Effector CD4-positive, alpha-beta T cell (primary cell): ENCODE results near the gene SCUBE1.

Experiments used
- DNase-seq: peaks from one replicate; pipeline ENCODE4 v3.0.0-alpha.2; 2020

SCUBE1 gene

DNA sequence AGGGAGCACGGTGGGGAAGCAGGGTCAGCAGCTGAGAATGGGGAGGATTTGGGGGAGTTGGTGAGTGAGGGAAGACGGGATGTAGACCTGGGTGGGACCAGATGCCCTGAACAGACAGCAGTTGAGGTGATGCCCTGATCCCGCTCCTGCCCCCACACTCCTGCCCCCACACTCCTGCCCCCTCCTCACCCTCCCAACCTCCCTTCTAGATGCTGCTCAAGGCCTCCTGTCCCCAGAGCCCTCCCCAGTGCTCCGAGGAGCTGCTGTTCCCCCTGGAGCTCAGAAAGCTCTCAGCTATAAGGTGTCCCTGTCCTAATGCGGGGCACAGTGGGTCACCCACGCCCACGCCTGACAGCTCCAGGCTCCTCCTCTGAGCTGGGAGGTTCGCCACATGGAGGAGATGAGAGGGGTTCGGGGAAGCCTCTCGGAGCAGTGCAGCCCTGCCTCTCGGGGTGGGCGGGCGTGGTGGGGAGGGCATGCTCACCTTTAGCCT is 131.2 kb downstream of the SCUBE1 start:
- no peak for DNase-seq

DNA sequence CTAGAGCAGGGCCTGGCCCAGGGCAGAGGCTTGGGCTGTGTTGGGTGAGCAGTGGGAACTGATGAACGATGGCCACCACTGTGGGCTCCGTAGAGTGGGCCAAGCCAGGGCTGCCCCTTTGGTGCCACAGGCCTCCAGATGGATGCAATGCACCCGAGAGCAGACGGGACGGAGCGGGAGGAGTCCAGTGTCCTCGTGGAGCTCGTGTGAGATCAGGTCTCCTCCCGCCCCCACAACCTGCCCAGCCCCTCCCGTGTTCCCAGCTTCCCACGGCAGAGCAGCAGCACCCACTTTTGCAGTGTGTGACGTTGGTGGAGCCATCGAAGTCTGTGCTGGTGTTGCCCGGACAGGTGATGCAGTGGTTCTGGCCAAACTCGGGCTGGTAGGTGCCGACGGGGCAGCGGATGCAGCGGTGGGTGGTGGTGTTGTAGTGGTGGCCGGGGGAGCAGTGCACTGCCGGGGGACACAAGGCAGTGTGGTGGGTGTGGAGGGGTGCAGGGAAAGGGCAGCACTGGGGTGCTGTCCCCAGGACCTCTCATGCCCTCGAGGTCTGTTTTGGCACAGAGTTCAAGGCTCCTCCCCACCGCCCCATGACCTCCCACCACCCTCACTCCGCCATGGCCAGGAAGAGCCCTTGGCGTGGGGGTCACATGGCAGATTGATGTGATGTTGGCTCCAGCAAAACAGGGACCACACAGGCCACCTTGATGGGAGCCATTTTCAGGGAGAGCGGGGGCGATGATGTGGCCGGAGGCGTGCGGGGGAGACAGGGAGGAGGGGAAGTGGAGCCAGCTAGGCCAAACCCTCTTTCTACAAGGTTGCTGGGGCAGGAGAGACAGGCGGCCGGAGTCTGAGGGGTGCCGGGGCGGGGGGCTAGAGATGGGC is 132.3 kb downstream of the SCUBE1 start:
- DNase-seq: no peak

DNA sequence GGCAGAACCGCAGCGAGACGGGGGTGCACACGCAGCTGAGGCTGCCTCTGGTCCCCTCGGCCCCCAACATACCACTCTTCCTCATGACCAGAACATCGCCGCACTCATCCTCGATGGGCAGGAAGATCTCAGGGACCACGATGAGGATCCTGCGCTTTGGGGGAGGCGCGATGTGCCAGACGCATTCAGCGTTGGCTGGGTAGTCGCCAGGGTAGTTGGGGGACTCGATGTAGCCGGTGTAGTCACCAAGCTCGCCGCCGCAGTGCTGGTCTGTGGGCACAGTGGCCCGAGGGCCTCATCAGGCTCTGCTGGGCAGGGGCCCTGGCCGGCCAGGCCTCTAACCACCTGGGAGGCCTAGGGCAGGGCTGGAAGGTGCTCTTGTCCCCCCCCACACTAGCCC is 133.2 kb downstream of the SCUBE1 start:
- no peak for DNase-seq

DNA sequence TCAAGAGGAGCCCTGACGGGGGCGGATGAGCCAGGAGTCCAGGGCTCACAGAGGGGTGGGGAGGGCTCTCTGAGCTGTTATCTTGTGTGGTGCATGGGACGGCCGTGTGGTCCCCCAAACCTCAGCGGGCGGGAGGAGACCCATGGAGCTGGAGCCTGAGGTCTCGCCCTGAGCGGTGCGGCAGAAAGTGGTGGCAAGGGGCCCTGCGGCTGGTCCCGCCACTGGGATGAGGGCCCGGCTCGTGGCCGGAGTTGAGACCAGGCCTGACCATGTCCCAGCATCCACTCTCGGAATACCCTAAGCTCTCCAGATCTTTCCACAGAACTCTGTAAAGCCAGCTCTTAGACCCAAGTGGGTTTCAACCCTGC is 133.7 kb downstream of the SCUBE1 start:
- no peak for DNase-seq

DNA sequence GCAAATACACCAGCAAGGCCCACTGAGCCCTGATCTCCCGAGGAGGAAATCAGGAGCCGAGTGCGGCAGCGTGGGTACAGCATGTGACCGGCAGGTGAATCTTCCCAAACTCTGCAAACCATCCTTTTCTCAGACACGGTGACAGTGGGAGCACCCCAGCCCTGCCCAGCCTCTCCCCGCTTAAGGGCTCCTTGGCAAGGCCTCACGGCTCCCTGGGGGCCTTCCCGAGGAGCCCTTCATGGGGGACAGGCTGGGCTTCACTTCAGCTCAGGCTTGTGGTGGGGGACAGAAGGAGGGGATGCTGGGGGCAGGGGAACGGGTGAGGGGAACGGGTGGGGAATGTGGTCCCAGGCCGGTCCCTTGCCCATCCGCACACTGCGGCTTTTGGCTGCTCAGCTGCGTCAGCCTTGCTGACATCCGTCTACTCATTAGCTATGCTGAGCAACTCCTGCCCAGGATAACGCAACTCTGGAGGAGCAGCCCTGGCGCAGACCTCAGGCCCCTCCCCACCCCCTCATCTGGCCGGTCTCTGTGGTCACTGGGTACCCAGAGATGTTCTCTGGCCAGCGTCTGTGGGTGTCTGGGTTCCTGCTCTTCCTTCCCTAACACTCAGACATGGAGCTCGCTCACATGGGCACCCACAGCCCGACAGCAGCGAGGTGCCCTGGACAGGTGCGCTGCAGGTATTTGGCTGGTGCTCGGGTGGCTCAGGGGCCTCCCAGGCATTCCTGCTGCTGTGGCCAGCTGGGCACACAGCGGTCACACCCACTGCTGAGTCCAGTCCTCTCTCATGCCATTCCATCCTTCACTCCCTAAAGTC is 134.3 kb downstream of the SCUBE1 start:
- DNase-seq: no peak

DNA sequence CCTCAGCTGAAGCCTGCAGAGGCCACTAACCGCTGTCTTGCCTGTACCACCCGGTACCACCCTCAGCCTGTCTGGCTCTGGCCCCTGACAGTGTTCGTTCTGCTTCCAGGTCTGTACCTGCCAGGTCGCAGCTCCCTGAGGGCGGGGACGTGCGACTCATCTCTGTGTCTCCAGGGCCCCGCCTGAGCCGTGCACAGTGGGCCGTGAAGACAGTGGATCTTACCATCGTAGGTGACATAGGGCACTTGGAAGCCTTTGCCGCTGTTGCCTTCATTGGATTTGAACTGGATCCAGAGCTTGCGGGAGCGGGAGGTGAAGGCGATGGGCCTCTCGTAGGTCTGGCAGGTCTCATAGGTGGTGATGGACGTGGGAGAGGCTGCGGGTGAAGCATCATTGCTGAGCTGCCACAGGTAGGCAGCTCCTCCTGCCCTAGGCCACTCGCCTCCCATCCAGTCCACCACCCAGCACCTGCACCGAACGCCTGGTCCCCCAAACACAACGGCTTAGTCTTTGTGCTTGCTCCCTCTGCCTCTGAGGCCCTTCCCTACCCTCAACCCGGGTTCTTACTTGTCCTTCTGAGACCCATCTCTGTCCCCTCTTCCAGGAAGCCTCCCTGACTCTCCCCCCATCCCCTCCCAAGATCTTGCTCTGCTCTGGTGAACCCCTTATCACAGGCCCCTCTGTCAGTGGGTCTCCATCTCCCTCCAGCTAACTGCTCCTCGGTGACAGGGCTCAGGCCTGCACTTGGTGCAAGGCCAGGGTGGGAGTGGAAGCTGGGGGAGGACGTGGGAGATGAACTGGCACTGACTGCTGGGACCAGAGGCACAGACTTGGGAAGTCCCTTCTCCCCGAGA is 135.1 kb downstream of the SCUBE1 start:
- DNase-seq: no peak

DNA sequence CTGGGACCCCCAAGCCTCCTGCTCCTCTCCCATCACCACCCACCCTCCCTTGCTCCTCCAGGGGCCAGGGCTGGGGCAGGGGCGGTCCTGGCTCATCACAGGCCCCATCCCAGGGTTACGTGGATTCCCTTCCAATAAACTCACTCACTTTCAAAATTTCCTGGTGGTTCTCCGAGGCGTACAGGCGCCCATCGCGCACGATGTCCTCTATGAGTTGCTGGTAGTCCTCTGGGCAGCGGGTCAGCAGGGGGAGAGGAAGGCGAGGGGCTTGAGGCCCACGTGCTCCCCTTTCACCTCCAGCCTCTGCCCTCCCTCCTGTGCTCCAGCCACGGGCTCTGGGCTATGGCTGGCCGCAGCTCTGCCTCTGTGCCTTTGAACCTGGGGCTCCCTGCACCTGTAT is 135.8 kb downstream of the SCUBE1 start:
- no peak for DNase-seq

DNA sequence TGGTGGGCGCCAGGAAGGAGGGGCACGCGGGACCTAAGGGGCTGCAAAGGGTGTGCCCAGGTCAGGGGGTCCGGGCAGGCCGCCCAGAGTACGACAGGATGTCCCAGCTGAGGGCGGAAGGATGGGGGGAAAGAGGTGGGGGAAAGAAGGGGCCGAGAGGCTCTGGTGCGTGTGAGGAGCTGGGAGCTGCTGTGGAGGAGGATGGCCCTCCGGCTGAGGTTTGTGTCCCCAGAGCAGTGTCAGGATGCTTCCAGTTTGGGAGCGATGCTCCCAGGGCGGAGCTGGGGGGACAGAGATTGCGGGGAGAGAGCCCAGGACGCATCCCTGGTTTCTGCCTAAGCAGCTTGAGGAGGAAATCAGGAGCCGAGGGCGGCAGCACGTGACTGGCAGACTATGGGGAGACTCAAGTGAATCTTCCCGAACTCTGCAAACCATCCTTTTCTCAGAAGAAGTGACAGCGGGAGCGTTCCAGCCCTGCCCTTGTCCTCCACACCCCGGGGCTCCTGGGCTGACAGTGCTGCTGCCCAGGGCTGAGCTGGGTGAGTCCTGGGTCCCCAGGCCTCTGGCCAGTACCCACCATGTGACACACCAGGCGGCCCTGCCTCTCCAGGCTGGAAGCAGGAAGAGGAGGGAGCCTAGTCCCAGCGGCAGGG is 136.5 kb downstream of the SCUBE1 start:
- no peak for DNase-seq

DNA sequence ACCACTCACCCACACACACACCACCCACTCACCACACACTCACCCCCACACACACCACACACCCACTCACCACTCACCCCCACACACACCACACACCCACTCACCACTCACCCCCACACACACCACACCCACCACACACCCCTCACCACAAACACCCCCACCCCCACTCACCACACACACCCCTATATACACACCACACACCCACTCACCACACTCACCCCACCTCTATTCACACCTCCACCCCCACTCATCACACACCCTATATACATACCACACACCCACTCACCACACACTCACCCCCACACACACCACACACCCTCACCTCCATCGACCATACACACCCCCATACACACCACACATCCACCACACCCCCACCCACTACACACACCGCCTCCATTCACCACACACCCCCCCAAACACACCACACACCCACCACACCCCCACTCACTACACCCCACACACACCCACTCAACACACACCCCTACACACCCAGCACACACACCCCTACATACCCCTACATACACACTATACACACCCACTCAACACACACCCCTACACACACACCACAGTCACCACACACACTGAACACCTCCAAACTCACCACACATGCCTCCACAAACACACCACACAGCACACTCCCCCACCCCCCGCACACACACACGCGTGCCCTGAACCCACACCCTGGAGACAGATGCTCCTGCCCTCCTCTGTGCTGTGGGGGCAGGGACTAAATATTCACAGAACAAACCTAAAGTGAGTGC is 137.2 kb downstream of the SCUBE1 start:
- DNase-seq: no peak

DNA sequence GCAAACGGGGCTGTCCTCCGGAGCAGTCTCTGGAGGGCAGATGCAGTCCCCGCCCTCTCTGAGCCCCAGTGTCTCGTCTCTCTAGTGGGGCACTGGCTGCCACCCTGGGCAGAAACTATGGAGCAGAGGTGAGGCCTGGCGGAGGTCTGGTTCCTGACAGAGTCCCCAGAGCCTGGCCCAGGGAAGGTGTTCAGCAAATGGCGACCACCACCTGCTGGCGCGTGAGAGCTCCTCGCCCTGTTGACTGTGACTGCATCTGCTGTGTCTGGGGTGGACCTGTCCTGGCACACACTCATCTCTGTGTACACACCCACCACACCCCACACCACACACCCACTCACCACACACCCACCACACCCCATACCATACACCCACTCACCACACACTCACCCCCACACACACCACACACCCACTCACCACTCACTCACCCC is 137.9 kb downstream of the SCUBE1 start:
- DNase-seq: no peak

DNA sequence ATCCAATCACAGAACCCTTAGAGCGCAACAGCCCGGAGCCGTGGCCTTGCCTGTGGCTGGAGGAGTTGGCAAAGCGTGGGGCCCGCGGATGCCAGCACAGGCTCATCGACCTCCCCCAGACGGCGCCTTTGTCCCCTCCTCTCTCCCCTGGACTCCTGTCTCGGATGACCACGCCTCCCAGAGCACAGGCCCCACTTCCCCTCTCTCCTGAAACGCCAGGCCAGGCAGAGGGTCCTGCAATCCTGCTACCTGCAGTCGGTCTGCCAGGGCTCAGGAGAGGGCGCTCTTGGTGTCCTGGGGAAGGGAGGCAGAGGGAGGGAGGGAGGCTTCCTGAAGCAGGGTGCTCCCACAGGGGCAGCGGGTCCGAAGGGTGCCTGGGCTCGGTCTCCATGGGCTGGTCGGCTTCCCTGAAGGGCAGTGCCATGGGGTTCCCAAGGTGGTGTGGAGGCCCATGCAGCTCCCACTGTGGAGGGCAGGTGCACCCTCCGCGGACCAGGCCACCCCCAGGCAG is 139.6 kb downstream of the SCUBE1 start:
- no peak for DNase-seq

DNA sequence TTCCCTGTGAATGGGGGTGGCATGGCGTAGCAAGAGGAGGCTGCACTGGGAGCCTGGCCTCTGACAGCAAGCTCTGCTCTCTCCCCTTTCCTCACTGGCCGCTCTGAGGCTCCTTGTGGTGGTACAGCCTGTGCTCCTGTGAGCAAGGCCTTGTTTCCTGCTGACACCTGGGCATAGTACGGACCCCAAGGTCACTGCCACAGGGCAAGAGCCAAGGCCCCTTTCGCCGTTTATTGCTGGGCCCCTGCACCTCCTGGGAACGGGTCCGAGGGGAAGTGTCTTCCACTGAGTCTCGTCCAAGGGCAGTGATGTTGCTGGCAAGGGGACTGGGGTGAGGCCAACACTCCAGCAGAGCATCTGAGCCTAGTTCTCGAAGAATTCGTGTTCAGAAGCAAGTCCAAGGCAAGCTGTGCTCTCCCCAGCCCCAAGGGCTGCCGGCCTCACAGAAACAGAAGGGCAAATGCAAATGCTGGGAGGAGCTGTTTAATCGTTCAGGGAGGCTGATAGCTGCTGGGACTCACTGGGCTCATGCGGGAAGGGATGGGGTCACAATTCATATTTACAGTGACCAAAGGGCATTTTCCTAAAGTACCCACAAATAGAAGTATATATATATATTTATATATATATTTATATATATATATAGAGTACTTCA is 140.3 kb downstream of the SCUBE1 start:
- no peak for DNase-seq

DNA sequence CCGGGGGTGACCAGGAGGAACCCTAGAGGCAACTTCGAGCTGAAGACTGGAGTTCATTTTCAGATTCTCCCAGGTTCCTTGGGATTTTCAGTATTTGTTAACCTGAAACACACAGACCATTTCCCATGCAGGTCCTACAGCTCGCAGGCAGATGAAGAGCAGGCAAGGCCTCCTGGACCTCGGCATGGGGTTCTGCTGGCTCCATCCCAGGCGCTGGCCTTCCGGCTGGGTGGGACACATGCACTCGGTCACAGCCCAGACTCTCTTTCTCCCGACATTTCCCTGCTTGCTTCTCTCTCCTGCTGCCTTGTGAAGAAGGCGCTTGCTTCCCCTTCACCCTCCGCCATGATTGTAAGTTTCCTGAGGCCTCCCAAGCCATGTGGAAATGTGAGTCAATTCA is 140.8 kb downstream of the SCUBE1 start:
- DNase-seq: no peak

DNA sequence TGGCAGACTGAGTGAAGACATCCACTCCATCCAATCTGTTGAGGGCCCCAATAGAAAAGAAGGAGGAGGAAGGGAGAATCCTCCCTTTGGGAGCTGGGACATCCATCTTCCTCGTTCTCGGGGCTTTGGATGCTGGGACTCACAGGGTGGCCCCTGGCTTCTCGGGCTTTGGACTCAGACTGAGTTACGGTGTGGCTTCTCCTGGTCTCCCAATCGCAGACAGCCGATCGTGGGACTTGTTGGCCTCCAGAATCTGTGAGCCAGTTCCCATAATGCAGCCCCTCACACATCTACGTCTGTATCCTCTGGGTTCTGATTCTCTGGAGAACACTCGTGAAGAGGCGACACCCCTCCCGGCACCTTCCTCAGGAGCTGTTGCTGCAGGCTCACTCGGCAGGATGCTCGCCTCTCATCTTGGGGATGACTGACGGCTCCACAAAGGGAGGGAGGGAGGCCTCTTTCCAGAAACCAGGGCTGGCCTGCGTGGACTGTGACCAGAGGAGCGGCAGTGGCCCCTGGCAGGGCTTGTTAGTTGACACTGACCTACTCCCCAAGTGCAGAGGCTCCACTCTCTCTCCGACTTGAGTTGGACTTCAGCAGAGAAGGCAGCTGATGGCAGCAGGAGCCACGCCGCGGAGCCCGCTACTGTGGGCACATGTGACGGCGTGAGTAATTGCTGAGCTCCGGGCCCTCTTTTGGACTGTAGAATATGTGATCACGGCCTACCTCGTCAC is 141.5 kb downstream of the SCUBE1 start:
- DNase-seq: no peak

DNA sequence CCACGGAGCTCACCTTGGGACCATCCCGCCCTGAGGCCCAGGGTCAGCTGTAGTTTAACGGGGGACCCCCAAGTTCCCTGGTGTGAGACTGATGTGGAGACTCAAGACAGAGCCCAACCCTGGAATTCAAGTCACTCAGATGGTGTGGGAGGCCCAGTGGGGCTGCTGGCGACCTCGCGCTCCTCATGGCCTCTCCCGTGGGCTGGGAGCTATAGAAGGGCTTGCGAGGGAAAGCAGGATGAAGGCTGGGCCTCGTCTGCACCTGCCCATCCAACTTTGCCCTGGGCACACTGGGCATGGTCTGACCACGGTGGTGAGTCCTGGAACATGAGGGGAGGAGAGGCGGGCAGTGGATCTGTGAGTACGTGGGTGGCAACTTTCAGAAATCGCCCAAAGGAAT is 142.6 kb downstream of the SCUBE1 start:
- no peak for DNase-seq

DNA sequence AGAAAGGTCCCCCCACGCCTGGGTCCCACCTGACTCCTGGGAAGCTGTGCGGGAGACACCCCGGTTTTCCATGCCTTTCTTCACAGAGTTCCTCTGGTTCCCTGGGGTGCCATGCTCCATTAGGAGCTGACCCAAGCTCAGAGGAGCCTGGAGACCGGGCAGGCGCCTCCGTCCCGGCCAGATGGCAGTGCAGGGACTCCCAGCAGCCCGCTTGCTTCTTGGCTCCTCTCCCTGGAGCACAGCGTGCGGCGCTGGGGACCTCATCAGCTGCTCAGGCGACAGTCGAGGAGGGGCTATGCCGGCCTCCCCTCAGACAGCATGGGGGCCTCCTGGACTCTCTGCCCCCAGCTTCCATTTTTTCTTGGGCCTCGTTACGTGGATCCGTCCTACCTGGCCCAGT is 143.1 kb downstream of the SCUBE1 start:
- DNase-seq: no peak

DNA sequence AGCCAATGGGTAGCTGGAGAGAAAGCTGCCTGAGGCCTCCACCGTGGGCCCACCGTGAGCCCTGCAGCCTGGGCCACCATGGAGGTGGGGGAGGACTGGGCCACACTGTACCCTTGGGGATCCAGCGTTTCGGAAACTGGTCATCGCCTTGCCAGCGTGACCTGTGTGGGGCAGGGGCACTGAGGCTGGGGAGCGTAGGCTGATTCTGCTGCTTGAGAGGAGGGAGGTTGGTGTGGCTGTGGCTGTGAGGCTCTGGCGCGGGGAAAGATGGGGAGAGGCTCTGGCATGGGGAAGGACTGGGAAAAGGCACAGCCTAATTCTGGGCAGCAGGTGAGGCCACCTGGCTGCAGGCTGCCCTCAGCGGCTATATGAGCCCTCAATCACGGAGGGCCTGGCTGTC is 143.6 kb downstream of the SCUBE1 start:
- DNase-seq: no peak

DNA sequence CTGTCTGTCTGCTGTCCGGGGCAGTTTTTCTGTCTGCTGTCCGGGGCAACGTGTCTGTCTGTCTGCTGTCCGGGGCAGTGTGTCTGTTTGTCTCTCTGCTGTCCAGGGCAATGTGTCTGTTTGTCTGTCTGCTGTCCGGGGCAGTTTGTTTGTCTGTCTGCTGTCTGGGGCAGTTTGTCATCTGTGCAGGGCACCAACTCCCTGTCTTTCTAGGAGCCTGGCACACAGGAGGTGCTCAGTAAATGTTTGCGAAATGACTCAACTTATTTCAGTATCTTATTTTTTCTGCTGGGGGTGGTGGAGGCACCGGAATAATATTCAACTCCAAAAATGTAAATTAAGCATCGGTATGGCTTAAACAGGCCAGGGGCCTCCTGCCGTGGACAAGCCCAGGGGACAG is 144.2 kb downstream of the SCUBE1 start:
- no peak for DNase-seq

DNA sequence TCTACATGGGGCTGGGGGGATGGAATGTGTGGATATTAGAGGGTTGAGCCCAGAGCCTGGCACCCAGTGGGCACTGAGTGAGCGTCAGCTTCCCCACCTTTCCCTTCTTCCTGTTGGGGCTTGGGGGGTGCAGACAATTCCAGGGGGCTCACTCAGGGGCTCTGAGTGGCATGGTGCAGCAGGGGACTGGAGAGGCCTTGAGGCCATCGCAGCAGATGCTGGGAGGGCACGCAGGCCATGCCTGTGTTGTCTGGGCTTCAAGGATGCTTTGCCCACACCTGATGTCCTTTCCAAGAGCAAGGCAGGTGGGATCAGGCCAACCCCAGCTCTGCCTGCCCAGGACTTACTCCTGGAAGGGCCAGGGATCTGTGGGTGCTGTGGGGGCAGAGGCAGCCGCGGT is 145.0 kb downstream of the SCUBE1 start:
- no peak for DNase-seq

DNA sequence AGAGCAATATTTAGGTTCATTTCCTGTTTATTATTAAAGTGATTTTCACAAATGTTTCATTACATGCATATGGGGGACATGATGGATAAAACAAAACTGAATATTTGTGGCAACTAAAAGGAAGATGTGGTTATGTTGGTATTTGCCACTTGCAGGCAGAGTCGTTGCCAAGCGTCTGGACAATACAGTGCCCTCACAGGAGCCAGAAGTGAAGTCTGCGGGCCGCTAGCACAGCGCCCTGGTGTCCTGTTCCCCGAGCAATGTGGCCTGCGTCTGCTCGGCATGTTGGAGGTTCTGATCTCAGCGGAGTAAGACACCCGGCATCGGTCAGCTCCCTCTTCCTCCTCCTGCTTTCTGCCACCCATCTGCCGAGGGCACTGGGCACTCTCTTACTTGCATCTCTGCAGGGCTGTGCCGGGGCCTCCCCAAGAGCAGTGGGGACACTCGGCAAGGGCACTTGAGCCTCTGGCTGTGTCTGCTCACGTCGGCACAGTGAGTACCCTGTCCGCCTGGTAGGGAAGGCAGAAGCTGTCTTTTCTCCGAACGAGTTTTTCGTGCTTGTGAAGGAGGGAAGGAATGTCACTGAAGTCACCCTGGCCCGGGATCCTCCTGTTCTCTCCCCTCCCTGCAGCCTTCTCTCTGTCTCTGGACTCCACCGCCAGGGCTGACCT is 145.8 kb downstream of the SCUBE1 start:
- no peak for DNase-seq
